ENCODE data around the gene OPN5.

The OPN5 gene

DNA sequence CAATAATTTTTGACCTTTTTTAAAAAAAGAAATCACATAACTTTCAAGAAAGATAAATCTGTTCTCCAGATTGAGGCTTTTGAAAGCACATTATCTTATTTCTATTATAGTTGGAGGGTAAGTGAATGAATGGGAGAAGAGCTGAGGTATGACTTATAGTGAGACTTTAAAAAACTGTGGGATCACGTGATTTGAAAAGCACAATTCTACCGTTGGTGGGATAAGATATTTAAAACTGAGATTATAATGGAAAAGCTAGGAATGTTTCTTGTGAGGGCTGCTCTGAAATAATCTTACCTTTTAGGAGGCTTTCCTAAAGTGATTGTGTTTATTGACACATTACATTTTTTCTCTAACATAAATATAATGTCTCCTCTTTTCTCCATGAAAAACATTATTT is 9.5 kb upstream of the OPN5 start:
- H3K4me3 Mint-ChIP-seq, result no peak overlapping the region
- H3K4me1 Mint-ChIP-seq, result no peaks in the 10 kb centered on the region
- no peak overlapping the region for H3K27ac Mint-ChIP-seq
- H3K27me3 Mint-ChIP-seq, result peaks cover 6% of the 10 kb centered on the region
- no peaks in the 10 kb centered on the region for H3K36me3 Mint-ChIP-seq
- no peaks in the 10 kb centered on the region for H3K9me3 Mint-ChIP-seq

DNA sequence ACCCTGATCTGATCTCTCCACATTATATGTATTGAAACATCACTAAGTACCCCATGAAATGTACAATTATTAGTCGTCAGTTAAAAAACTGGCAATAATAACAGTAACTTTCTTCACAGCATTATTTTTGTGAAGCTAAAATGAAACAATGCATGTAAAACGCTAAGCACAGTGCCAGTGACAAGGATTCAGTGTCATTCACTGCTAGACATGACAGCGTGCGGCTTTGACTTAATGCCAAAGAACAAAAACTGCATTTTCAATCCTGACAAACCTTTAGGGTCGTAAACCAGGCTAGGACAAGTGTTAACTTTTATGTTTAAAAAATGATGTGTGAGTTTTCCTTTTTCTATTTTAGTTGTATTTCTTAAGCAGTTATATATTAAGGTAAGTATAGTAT is 8.8 kb upstream of the OPN5 start:
- peaks cover 2% of the 10 kb centered on the region for H3K27me3 Mint-ChIP-seq
- no peaks in the 10 kb centered on the region for H3K4me1 Mint-ChIP-seq
- no peaks in the 10 kb centered on the region for H3K36me3 Mint-ChIP-seq
- H3K4me3 Mint-ChIP-seq, result no peak overlapping the region
- H3K27ac Mint-ChIP-seq, result no peak overlapping the region
- no peaks in the 10 kb centered on the region for H3K9me3 Mint-ChIP-seq

GRCh38 chr6:47780510-47781356 is 1.1 kb upstream of the OPN5 start:
- H3K27me3 Mint-ChIP-seq, result peaks cover 1% of the 10 kb centered on the region
- H3K4me1 Mint-ChIP-seq, result peaks cover 9% of the 10 kb centered on the region
- no peaks in the 10 kb centered on the region for H3K9me3 Mint-ChIP-seq
- no peaks in the 10 kb centered on the region for H3K36me3 Mint-ChIP-seq
- H3K4me3 Mint-ChIP-seq, result no peak overlapping the region
- no peak overlapping the region for H3K27ac Mint-ChIP-seq

GRCh38 chr6:47785182-47785581 is 3.4 kb downstream of the OPN5 start:
- Mint-ChIP-seq H3K4me1 (peaks cover 14% of the 10 kb centered on the region), H3K27ac (no peak overlapping the region)

DNA sequence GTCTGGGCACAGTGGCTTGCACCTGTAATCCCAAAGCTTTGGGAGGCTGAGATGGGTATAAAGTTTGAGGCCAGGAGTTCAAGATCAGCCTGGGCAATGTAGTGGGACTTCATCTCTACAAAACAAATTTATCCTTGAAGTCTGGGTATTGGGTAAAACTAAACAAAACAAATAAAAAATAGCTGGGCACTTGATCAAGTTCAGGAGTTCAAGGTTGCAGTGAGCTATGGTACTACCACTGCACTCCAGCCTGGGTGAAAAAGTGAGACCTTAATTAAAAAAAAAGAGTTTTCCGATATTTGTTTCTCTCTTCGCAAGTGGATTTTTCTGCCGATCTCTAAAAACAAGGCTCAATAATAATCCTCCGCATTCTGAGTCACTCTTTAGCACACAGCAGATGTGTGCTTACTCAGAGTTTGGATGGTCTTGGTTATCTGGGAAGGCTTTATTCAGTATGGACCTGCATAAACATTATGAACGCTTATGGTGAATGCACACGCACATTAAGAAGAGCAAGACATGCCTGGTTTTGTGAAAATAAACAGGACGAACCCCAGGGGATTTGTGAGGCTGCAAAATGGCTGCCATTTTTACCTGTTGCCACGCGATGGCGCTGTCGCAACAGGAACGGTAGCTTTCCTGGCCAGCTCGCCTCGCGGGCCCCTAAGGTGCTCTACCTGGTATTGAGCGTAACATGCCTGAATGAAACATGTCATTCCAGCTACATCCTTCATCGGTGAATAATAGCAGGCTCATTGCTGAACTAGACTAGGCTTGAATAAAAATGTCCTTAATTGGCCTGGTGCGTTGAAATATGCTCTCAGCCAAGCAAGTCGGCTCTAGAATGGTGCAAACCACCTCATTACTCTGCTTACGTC is 6.0 kb downstream of the OPN5 start:
- peaks cover 6% of the 10 kb centered on the region for H3K4me1 Mint-ChIP-seq
- no peaks in the 10 kb centered on the region for H3K36me3 Mint-ChIP-seq
- H3K4me3 Mint-ChIP-seq, result no peak overlapping the region
- peaks cover 13% of the 10 kb centered on the region for H3K27me3 Mint-ChIP-seq
- H3K27ac Mint-ChIP-seq, result no peak overlapping the region
- no peaks in the 10 kb centered on the region for H3K9me3 Mint-ChIP-seq

More at GRCh38 chr6:47785182-47785581, 3.4 kb downstream of the OPN5 start:
- Mint-ChIP-seq H3K36me3 (no peaks in the 10 kb centered on the region), H3K9me3 (no peaks in the 10 kb centered on the region), H3K4me3 (no peak overlapping the region), H3K27me3 (peaks cover 9% of the 10 kb centered on the region)

DNA sequence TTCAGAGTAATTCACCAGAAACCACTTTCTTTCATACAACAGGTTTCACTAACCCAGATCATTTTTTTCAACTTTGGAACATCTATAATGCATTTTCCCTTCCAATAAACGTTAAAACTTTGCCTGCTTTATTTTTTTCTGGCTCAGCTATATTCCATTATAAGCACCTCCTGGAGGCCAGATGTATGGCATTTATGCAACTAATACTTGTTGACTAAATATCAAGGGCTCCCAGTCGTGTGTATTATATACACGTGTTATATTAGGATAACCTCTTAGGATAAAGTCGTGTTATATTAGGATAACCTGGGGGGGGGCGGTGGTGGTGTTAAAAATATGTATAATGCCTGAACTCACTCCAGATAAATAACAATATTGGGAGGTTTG is 6.7 kb downstream of the OPN5 start:
- Mint-ChIP-seq H3K27me3 (peaks cover 13% of the 10 kb centered on the region), H3K4me1 (peaks cover 6% of the 10 kb centered on the region), H3K36me3 (no peaks in the 10 kb centered on the region), H3K27ac (no peak overlapping the region), H3K9me3 (no peaks in the 10 kb centered on the region), H3K4me3 (no peak overlapping the region)

DNA sequence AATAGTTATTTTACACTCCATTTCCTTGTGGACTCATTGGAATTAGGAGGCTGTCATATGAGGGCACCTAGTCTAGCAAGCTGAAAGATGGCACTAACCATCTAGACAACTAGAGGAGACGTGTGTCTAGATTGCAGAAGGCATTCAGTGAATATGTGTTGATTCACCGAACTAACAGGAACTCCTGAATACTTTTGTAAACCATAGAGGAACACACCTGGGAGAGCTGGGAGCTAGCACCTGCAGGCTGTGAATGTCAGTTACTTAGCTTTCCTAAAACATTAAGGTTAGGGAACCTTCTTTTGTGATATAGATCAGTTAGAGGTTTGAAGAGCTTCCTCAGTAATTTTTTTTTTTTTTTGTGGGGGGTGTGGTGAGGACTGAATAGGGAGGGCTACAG is 7.7 kb downstream of the OPN5 start:
- H3K36me3 Mint-ChIP-seq, result no peaks in the 10 kb centered on the region
- peaks cover 6% of the 10 kb centered on the region for H3K4me1 Mint-ChIP-seq
- no peak overlapping the region for H3K27ac Mint-ChIP-seq
- H3K4me3 Mint-ChIP-seq, result no peak overlapping the region
- peaks cover 11% of the 10 kb centered on the region for H3K27me3 Mint-ChIP-seq
- no peaks in the 10 kb centered on the region for H3K9me3 Mint-ChIP-seq

DNA sequence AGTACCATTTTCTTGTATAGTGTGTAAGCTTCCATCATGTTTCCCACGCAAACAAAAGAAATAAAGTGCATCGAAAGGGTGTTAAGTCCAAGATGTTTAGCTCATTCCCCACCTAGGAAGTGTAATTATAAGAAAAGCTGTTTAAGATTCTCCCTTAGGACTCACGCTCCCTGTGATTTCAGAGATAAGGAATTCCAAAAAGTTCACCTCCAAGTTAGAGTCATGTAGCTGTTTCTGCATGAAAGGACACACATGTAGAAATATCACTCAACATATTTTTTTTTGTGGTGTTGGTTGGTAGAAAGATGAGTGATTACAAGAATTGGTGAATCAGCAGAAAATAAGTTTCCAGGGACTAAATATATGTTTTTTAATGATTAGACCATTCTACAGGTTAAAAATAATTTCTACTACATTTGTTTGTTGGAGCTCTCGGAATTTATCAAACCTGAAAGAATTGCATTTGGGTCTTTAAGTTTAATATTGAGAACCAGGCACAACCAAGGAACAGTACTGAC is 10.4 kb downstream of the OPN5 start:
- Mint-ChIP-seq H3K4me1 (peaks cover 6% of the 10 kb centered on the region), H3K27ac (no peak overlapping the region), H3K36me3 (no peaks in the 10 kb centered on the region), H3K27me3 (peaks cover 14% of the 10 kb centered on the region), H3K9me3 (no peaks in the 10 kb centered on the region), H3K4me3 (no peak overlapping the region)

- no peaks in the 10 kb centered on the region for H3K9me3 Mint-ChIP-seq
- no peak overlapping the region for H3K27ac Mint-ChIP-seq
- H3K4me1 Mint-ChIP-seq, result no peaks in the 10 kb centered on the region
- no peaks in the 10 kb centered on the region for H3K36me3 Mint-ChIP-seq
- peaks cover 7% of the 10 kb centered on the region for H3K27me3 Mint-ChIP-seq
- no peak overlapping the region for H3K4me3 Mint-ChIP-seq
Observed at GRCh38 chr6:47794577-47795135, 12.8 kb downstream of the OPN5 start.

DNA sequence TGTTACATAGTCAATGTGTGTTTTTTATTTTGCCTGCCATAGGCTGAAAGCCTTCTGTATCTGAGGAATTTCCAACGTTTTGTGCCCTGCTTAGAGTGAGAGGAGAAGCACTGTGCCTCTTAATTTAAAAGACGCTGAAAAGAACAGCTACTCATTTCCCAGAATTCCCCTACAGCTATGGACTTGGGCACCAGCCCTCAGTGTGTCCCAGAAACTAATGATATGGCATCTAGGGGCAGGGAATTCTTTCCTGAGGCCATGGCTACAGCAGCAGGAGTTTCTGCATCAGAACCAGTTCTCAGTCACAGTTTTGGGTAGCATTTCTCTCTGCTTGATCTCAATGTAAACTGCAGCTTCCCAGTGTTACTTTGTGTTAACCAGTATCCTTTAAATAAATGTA is 20.2 kb downstream of the OPN5 start:
- Mint-ChIP-seq H3K4me3 (no peak overlapping the region), H3K4me1 (no peaks in the 10 kb centered on the region)

GRCh38 chr6:47804821-47805220 is 23.0 kb downstream of the OPN5 start:
- no peak overlapping the region for H3K4me3 Mint-ChIP-seq
- no peaks in the 10 kb centered on the region for H3K36me3 Mint-ChIP-seq
- no peak overlapping the region for H3K27ac Mint-ChIP-seq
- peaks cover 14% of the 10 kb centered on the region for H3K27me3 Mint-ChIP-seq
- H3K4me1 Mint-ChIP-seq, result no peaks in the 10 kb centered on the region
- no peaks in the 10 kb centered on the region for H3K9me3 Mint-ChIP-seq

More for the DNA sequence above, 20.2 kb downstream of the OPN5 start:
- H3K36me3 Mint-ChIP-seq, result no peaks in the 10 kb centered on the region
- H3K27me3 Mint-ChIP-seq, result peaks cover 4% of the 10 kb centered on the region
- H3K27ac Mint-ChIP-seq, result no peak overlapping the region
- H3K9me3 Mint-ChIP-seq, result no peaks in the 10 kb centered on the region

DNA sequence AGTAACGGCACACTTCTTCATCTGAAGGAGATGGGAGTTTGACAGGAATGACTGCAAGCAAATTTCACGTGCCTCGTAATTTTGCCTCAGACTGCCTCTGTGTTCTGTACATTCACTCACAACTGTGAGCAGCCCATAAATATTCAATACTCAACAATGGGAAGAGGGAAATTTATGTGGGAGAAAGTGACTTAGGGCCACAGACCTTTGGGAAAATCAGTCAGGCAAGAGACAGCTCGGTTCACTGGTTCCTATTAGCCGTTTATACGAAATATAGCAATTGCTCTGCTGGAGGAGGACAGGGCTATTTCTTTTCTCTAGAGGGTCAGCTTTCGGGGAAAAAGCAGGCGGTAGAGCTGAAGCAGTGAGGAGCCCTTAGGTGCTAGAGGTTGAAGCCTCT is 28.0 kb downstream of the OPN5 start:
- no peak overlapping the region for H3K4me3 Mint-ChIP-seq
- peaks cover 15% of the 10 kb centered on the region for H3K27me3 Mint-ChIP-seq
- H3K27ac Mint-ChIP-seq, result no peak overlapping the region
- no peaks in the 10 kb centered on the region for H3K9me3 Mint-ChIP-seq
- H3K4me1 Mint-ChIP-seq, result no peaks in the 10 kb centered on the region
- no peaks in the 10 kb centered on the region for H3K36me3 Mint-ChIP-seq

- Mint-ChIP-seq H3K27ac (no peak overlapping the region), H3K4me3 (no peak overlapping the region), H3K36me3 (no peaks in the 10 kb centered on the region), H3K9me3 (no peaks in the 10 kb centered on the region), H3K4me1 (no peaks in the 10 kb centered on the region), H3K27me3 (peaks cover 15% of the 10 kb centered on the region)
Observed at GRCh38 chr6:47810885-47811284, 29.1 kb downstream of the OPN5 start.

GRCh38 chr6:47811443-47811842 is 29.6 kb downstream of the OPN5 start:
- Mint-ChIP-seq H3K4me3 (no peak overlapping the region), H3K4me1 (no peaks in the 10 kb centered on the region), H3K9me3 (no peaks in the 10 kb centered on the region), H3K27ac (no peak overlapping the region), H3K27me3 (peaks cover 15% of the 10 kb centered on the region), H3K36me3 (no peaks in the 10 kb centered on the region)

GRCh38 chr6:47817749-47818148 is 35.9 kb downstream of the OPN5 start:
- H3K27me3 Mint-ChIP-seq, result peaks cover 17% of the 10 kb centered on the region
- H3K27ac Mint-ChIP-seq, result no peak overlapping the region
- no peaks in the 10 kb centered on the region for H3K36me3 Mint-ChIP-seq
- no peak overlapping the region for H3K4me3 Mint-ChIP-seq
- H3K9me3 Mint-ChIP-seq, result no peaks in the 10 kb centered on the region
- no peaks in the 10 kb centered on the region for H3K4me1 Mint-ChIP-seq

DNA sequence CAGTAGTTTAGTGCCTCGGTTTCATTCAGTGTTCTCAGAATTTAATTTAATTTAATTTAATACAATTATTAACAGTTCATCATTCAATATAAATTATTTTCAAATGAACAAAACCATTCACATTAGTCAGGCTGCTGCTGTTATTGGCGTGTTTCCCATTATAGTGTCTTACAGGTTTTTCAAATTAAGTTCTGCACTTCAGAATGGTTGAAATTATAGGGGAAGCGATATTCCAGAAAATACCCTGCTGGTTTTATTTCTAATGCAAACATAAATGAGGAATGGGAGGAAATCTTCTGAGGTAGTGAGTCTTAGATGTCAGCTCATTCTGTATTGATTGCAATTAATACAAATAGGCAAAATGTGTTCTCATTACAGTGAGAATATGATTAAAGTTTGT is 37.6 kb downstream of the OPN5 start:
- H3K9me3 Mint-ChIP-seq, result no peaks in the 10 kb centered on the region
- H3K27me3 Mint-ChIP-seq, result peaks cover 14% of the 10 kb centered on the region
- no peaks in the 10 kb centered on the region for H3K36me3 Mint-ChIP-seq
- no peak overlapping the region for H3K4me3 Mint-ChIP-seq
- no peaks in the 10 kb centered on the region for H3K4me1 Mint-ChIP-seq
- H3K27ac Mint-ChIP-seq, result no peak overlapping the region
